Measurements from ENCODE around the gene CAMKK1.

The CAMKK1 gene

GRCh38 chr17:3893003-3893719 is at the start of gene CAMKK1:
Gene CAMKK1, minus strand, starts transcription at chr17:3893053. Its CDS starts 7,366 bp downstream, at chr17:3885687.
- peak; percentile 95 for DNase-seq

DNA sequence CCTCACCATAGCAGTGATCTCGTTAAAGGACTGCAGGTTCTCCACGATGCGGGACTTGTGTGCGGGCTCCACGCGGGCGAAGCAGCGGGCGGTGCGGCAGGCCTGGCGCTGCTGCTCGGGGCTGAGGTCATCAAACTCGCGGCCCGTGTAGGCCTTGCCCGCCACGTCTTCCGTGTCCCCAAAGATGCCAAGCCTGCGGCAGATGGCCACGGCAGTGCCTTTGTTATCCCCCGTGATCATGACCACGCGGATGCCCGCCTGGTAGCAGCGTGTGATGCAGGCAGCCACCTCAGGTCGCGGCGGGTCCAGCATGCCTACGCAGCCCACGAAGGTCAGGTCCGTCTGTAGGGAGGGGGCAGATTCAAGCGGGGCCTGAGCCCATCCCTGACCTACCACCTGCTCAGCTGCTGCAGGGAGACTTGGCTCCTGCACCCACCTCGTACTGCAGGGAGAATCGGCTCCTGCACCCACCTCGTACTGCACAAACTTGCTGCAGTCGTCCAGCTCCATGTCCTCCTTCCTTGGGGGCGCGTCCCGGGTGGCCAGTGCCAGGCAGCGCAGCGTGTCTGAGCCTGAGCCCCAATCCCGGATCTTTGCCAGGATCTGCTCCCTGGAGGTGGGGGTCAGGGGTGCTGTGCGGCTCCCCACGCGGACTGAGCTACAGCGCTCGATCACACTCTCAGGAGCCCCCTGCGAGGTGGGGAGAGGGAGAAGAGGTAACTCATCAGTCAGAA is 48.3 kb upstream of the CAMKK1 start:
- DNase-seq: no peak

- DNase-seq: no peak
Observed at GRCh38 chr17:3937359-3937758, 44.5 kb upstream of the CAMKK1 start.

- DNase-seq: no peak
Observed at GRCh38 chr17:3935825-3936355, 43.0 kb upstream of the CAMKK1 start.

GRCh38 chr17:3935140-3935542 is 42.3 kb upstream of the CAMKK1 start:
- peak; percentile 93 for DNase-seq

- DNase-seq: no peak
Observed at GRCh38 chr17:3929764-3930163, 36.9 kb upstream of the CAMKK1 start.

- DNase-seq: no peak
Observed at GRCh38 chr17:3929181-3929580, 36.3 kb upstream of the CAMKK1 start.

DNA sequence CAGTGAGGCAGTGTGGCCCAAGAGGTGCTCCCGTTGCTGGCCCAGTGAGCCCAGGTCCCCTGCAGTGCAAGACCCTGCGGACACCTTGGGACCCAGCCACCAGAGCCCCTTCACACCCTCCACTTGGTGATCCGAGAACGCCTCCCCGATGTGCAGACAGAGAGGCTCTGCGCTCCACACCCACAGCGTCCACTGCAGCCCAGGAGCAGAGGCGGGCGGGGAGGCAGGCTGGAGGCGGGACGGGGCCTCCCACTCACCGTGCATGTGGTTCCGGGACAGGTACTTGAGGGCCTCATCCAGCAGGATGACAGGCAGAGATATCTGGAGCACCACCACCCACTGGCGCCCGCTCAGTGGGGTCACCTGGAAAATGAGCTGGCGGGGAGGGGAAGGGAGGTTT is 35.6 kb upstream of the CAMKK1 start:
- no peak for DNase-seq

- no peak for DNase-seq
Observed at GRCh38 chr17:3927628-3928340, 34.9 kb upstream of the CAMKK1 start.

DNA sequence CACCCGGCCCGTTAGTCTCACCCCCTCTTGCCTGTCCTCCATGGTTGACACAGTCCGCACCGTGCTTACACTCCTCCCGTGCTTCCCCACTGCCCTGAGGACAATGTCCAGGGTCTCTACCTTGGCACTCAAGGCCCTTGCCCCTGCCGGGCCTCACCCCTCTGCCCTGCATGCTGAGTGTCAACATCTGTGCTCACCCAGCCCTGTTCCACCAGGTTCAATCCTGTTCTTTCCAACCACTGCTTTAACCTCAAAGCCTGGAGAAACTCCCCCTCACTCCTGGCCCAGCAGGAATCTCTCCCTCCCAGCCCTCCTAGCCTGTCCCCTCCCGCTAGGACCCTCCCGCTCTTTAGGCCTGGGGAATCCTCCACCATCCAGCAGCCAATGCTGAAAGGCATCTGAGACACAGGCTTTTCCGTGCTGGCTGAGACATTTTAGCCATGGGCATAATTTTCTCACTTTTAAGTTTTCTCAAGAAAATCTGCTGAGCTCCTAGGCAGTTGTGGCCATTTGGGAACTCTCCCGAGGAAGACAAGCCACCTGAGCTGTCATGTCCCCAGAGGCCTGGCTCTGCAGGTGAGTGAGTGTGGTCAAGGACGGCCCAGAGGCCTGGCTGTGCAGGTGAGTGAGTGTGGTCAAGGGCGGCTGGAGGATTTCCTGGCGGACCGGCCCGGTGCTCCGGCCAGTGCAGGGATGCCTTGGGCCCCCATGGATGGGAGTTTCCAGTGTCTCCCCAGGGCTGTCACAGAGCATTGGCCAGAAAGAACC is 34.2 kb upstream of the CAMKK1 start:
- DNase-seq: no peak

GRCh38 chr17:3925684-3926485 is 33.0 kb upstream of the CAMKK1 start:
- no peak for DNase-seq

DNA sequence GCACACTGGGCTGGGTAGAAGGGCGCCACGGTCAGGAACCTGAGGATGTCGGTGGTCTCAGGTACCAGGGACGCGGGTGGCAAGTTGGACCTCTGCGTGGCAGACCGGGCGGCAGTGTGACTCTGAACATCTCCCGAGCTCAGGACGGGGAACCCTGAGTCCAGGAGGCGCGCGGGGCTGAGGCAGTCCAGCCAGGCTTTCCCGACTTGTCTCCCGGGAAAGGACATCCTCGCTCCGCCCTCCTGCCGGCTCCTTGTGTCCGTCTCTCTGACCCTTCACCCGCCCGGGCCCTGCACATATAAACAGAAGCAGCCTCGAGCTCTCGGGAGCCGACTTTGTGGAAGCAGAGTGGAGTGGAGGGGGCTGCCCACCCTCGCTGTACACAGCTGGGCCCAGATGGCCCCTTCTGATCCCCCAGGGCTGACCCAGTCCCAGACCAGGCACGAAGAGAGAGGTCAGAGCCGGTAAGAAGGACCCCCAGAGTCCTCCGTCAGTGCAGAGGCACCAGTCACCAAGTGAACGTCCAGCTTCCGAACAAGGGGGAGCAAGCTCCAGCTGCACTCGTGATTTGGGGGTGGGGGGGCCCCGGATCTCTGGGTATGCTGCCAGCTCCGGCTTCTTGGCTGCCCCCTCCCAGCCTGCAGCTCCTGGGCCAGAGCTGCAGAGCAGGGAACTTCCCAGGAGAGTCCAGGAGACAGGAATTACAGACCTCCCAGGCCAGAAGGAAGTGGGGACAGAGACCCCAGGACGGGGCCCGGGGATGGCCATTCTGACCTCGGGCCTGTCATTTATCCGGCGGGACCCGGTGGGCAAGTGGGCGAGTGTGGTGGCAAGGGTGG is 31.9 kb upstream of the CAMKK1 start:
- DNase-seq: no peak

- DNase-seq: no peak
Observed at GRCh38 chr17:3923466-3924190, 30.8 kb upstream of the CAMKK1 start.

GRCh38 chr17:3922765-3923164 is 29.9 kb upstream of the CAMKK1 start:
- no peak for DNase-seq

- DNase-seq: no peak
Observed at GRCh38 chr17:3921502-3922319, 28.9 kb upstream of the CAMKK1 start.

GRCh38 chr17:3921006-3921405 is 28.2 kb upstream of the CAMKK1 start:
- DNase-seq: no peak

- no peak for DNase-seq
Observed at GRCh38 chr17:3919123-3919624, 26.3 kb upstream of the CAMKK1 start.

GRCh38 chr17:3918372-3919122 is 25.7 kb upstream of the CAMKK1 start:
- no peak for DNase-seq
